ENCODE results near the gene RPAP2.

Gene RPAP2

GRCh38 chr1:92447033-92447681 lies 148.3 kb downstream of the RPAP2 start:
- no peak for DNase-seq (ENCODE audit: low spot score)

GRCh38 chr1:92447976-92448375 lies 149.1 kb downstream of the RPAP2 start:
- DNase-seq (ENCODE audit: low spot score): no peak
